B cell (primary cell): ENCODE data around the gene FDXACB1. TPM values are rescaled to one million over a fixed set of nuclear protein-coding genes. Genes with fewer than 3 reads are reported as not detected.
A peak's percentile ranks its signal among the peaks of the same experiment; 100 is the strongest.

Experiments used
- ATAC-seq: fragments of 200-7000 bp; cut with Tn5 transposase; one replicate; pipeline ENCODE4 v1.10.0; 2021; ENCODE audit warnings: low read depth, mild to moderate bottlenecking, moderate number of reproducible peaks, moderate library complexity
- CTCF ChIA-PET: fragments of 350-600 bp; sonication (Branson Sonifier 250); formaldehyde crosslinking; loops from one replicate; lab custom pipeline; 2021; ENCODE audit warnings: antibody characterized with exemption, inconsistent platforms; lab: Charles Lee
- POLR2A ChIA-PET: fragments of 350-600 bp; sonication (Branson Sonifier 250); formaldehyde crosslinking; loops from one replicate; lab custom pipeline; 2021; ENCODE audit warnings: antibody characterized with exemption; lab: Charles Lee
- DNase-seq: peaks from one replicate; pipeline ENCODE4 v3.0.0; 2013
- H2AFZ ChIP-seq: 2 replicates; pipeline ENCODE4 v1.6.1; 2012; ENCODE audit warnings: mild to moderate bottlenecking, low read depth, low read length; ENCODE audit not compliant: insufficient read depth, poor library complexity, severe bottlenecking
- H3K27ac ChIP-seq, 2 donors: 1 replicate in 1 of 2; 2 replicates in 1 of 2; pipeline ENCODE4 v1.5.1; 2012 to 2013; ENCODE audit warnings: low read length in 2 of 2, mild to moderate bottlenecking in 2 of 2, moderate library complexity in 1 of 2
- H3K27me3 ChIP-seq, 4 experiments: fragments of 200-600 bp in 1 of 4; sonication (generic) in 1 of 4; replicated peaks in 1 of 4; 1 replicate in 2 of 4; 2 replicates in 2 of 4; pipeline versions ENCODE4 v1.6.1 to v1.7.0; 2013 to 2016; ENCODE audit warnings: low read length in 3 of 4, mild to moderate bottlenecking in 2 of 4, mixed read lengths in 1 of 4, moderate library complexity in 1 of 4; ENCODE audit not compliant: insufficient read depth in 4 of 4, control insufficient read depth in 3 of 4; ENCODE audit errors: control extremely low read depth in 1 of 4
- H3K36me3 ChIP-seq, 2 experiments: replicated peaks in 1 of 2; 1 replicate in 1 of 2; 2 replicates in 1 of 2; pipeline versions ENCODE4 v1.6.1 to v1.7.1; 2013; ENCODE audit warnings: low read length in 1 of 2; ENCODE audit not compliant: insufficient read depth in 2 of 2, control insufficient read depth in 1 of 2; ENCODE audit errors: control extremely low read depth in 1 of 2, extremely low read depth in 1 of 2
- H3K4me1 ChIP-seq, 2 donors: fragments of 200-600 bp in 1 of 2; sonication (generic) in 1 of 2; 1 replicate in 1 of 2; 2 replicates in 1 of 2; pipeline versions ENCODE4 v1.5.1 to v1.6.1; 2013 to 2017; ENCODE audit warnings: low read length in 2 of 2; ENCODE audit not compliant: control insufficient read depth in 2 of 2, insufficient read depth in 2 of 2
- H3K4me2 ChIP-seq: replicated peaks from 2 replicates; pipeline ENCODE3; 2012; ENCODE audit warnings: mild to moderate bottlenecking, low read depth, low read length; ENCODE audit not compliant: poor library complexity, severe bottlenecking
- H3K4me3 ChIP-seq, 5 experiments: fragments of 200-600 bp in 1 of 5; sonication (generic) in 1 of 5; 1 replicate in 3 of 5; 2 replicates in 2 of 5; pipeline versions ENCODE4 v1.5.1 to v1.7.0; 2011 to 2016; ENCODE audit warnings: low read length in 4 of 5, mild to moderate bottlenecking in 4 of 5, low read depth in 2 of 5, control low read depth in 1 of 5, moderate library complexity in 1 of 5; ENCODE audit not compliant: insufficient read depth in 1 of 5; ENCODE audit errors: control extremely low read depth in 1 of 5, extremely low read depth in 1 of 5
- H3K79me2 ChIP-seq: fragments of 200-600 bp; sonication (generic); one replicate; pipeline ENCODE4 v1.6.0; 2016; ENCODE audit warnings: low read length; ENCODE audit not compliant: control insufficient read depth, insufficient read depth
- H3K9ac ChIP-seq: fragments of 200-600 bp; sonication (generic); 2 replicates; pipeline ENCODE4 v1.6.1; 2017; ENCODE audit warnings: mild to moderate bottlenecking, low read length, moderate library complexity
- H3K9me3 ChIP-seq, 3 donors: one replicate each; pipeline versions ENCODE4 v1.6.1 to v1.7.1; 2013; ENCODE audit warnings: low read length in 2 of 3; ENCODE audit not compliant: control insufficient read depth in 2 of 3, insufficient read depth in 1 of 3; ENCODE audit errors: control extremely low read depth in 1 of 3
- H4K20me1 ChIP-seq: 2 replicates; pipeline ENCODE4 v1.6.0; 2012; ENCODE audit warnings: mild to moderate bottlenecking, low read length; ENCODE audit not compliant: insufficient read depth, control insufficient read depth, poor library complexity, severe bottlenecking
- H3K27ac Mint-ChIP-seq: one replicate; pipeline ENCODE4 v1.8.0; 2021; ENCODE audit warnings: mixed read lengths
- H3K27me3 Mint-ChIP-seq: one replicate; pipeline ENCODE4 v1.8.0; 2021; ENCODE audit warnings: mixed read lengths
- H3K4me1 Mint-ChIP-seq: one replicate; pipeline ENCODE4 v1.8.0; 2021; ENCODE audit warnings: mixed read lengths
- H3K4me3 Mint-ChIP-seq: one replicate; pipeline ENCODE4 v1.8.0; 2021; ENCODE audit warnings: mixed read lengths
- H3K9me3 Mint-ChIP-seq: one replicate; pipeline ENCODE4 v1.8.0; 2022; ENCODE audit warnings: mixed read lengths; ENCODE audit not compliant: insufficient read depth
- EZH2 ChIP-seq: IDR thresholded peaks from 2 replicates; pipeline ENCODE4 v1.6.1; 2012; ENCODE audit warnings: borderline replicate concordance, low read depth, mild to moderate bottlenecking, moderate library complexity, low read length; ENCODE audit not compliant: insufficient read depth, poor library complexity, severe bottlenecking
- WGBS: methylation state at CpG from one replicate; pipeline ENCODE4 v1.1.5; 2013; ENCODE audit warnings: missing lambda C conversion rate; ENCODE audit not compliant: insufficient coverage; 5-methylcytosine and 5-hydroxymethylcytosine counted together
- intact Hi-C: fragments of 100-400 bp; cut with micrococcal nuclease; formaldehyde crosslinking; loops from one replicate; pipeline ENCODE4 v1.10.0; 2022
- polyA plus RNA-seq: library from polyadenylated mRNA; depleted of rRNA; stranded (reverse); fragments of >200 nt; gene quantifications from 2 replicates; pipeline ENCODE4 v1.2.3, GENCODE V29; 2012
- total RNA-seq, 2 donors: library from RNA; stranded (reverse); fragments of 120-200 nt in 1 of 2; gene quantifications; 1 replicate in 1 of 2; 2 replicates in 1 of 2; pipeline versions ENCODE4 v1.2.3 to v1.2.4, GENCODE V29; 2013 to 2022
- TF ChIP-seq, protein P1 (sequence below): fragments of 200-600 bp; IDR thresholded peaks from one replicate; pipeline ENCODE4 v1.8.0; 2022; ENCODE audit warnings: antibody characterized with exemption, mild to moderate bottlenecking

The FDXACB1 gene
- total and polyA plus RNA-seq, 2 donors (not counting 1 experiment from before 2014, with no cell fraction given): 3.1 to 4.0 TPM

GRCh38 chr11:111878385-111878848 lies 548 bp downstream of the FDXACB1 start:
- 1% methylated on average over 12 of the region's 13 CpGs for WGBS
- no peaks in the 10 kb centered on the region for H3K27me3 ChIP-seq
- ATAC-seq (no peak), DNase-seq (no peak)
- H3K79me2 ChIP-seq: no peaks in the 10 kb centered on the region
- ChIA-PET CTCF (interaction anchor here (0.6 to 1.6 kb wide), 5 partner anchors 8 to 274 kb away, joined by 3 to 6 read pairs (median 6); no protein-coding TSS in a partner anchor), POLR2A (interaction anchor here (0.6 kb wide), 1 partner anchor 9 kb away, joined by 4 read pairs; no protein-coding TSS in a partner anchor)
- Mint-ChIP-seq H3K4me1 (peaks cover 16% of the 10 kb centered on the region), H3K27ac (peak overlapping the region; percentile 98), H3K27me3 (no peaks in the 10 kb centered on the region), H3K9me3 (peaks cover 4% of the 10 kb centered on the region), H3K4me3 (peak overlapping the region; percentile 94)
- peaks cover 2 to 4% of the 10 kb centered on the region in 2 experiments for H3K36me3 ChIP-seq
- no peaks in the 10 kb centered on the region for H3K9me3 ChIP-seq
- TF ChIP-seq, protein P1, sequence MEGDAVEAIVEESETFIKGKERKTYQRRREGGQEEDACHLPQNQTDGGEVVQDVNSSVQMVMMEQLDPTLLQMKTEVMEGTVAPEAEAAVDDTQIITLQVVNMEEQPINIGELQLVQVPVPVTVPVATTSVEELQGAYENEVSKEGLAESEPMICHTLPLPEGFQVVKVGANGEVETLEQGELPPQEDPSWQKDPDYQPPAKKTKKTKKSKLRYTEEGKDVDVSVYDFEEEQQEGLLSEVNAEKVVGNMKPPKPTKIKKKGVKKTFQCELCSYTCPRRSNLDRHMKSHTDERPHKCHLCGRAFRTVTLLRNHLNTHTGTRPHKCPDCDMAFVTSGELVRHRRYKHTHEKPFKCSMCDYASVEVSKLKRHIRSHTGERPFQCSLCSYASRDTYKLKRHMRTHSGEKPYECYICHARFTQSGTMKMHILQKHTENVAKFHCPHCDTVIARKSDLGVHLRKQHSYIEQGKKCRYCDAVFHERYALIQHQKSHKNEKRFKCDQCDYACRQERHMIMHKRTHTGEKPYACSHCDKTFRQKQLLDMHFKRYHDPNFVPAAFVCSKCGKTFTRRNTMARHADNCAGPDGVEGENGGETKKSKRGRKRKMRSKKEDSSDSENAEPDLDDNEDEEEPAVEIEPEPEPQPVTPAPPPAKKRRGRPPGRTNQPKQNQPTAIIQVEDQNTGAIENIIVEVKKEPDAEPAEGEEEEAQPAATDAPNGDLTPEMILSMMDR: no peak
- TF ChIP-seq EZH2: no peak
- H3K9ac ChIP-seq: peak overlapping the region; percentile 80
- H3K4me2 ChIP-seq: peak overlapping the region; percentile 81
- intact Hi-C loops: loop anchor here (1.0 to 5.0 kb wide), 6 partner anchors 104 to 1434 kb away; partner anchors contain the start of genes DLAT, NKAPD1, PIH1D2 and SIK2
- H4K20me1 ChIP-seq: no peaks in the 10 kb centered on the region
- H3K4me3 ChIP-seq: peak overlapping the region; percentile 58 to 93 (median 75)
- H3K4me1 ChIP-seq: peaks cover 12 to 14% of the 10 kb centered on the region in 2 donors
- H2AFZ ChIP-seq: peak overlapping the region; percentile 82
- H3K27ac ChIP-seq: peak overlapping the region; percentile 88 to 97

DNA sequence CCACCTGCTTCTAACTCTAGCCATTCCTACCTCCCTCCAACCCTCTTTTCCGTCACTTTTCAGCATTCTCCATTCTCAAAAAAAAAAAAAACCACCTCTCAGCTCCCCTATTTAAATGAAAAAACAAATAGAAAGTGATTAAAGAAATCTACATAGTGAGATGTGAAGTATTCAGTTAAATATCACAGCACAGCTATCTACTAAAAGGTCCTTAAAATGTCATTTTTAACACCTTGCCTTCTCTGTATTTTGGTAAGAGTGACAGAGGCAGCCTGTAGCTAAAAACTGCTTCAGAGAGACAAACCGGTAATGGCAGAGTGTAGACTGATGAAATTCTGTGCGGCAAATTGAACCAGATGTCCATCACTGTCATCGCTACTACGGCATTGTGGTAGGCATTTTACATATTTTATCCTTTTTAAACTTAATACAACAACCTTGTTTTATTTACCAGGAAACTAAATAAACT lies 7.2 kb downstream of the FDXACB1 start:
- no peaks in the 10 kb centered on the region for H3K9me3 ChIP-seq
- peaks cover 2 to 18% of the 10 kb centered on the region in 2 experiments for H3K36me3 ChIP-seq
- ChIA-PET POLR2A (interaction anchor here (0.7 to 1.5 kb wide), 5 partner anchors 8 to 269 kb away, joined by 3 to 5 read pairs (median 3); partner anchors contain the start of genes SDHD, SIK2 and TIMM8B), CTCF (interaction anchor here (0.6 to 2.1 kb wide), 11 partner anchors 8 to 285 kb away, joined by 3 to 10 read pairs (median 4); no protein-coding TSS in a partner anchor)
- H3K27ac ChIP-seq: peak overlapping the region; percentile 72 to 91
- H3K9ac ChIP-seq: peak overlapping the region; percentile 87
- Mint-ChIP-seq H3K4me1 (peaks cover 16% of the 10 kb centered on the region), H3K9me3 (no peaks in the 10 kb centered on the region), H3K4me3 (peak overlapping the region; percentile 94), H3K27ac (peak overlapping the region; percentile 94), H3K27me3 (no peaks in the 10 kb centered on the region)
- peak overlapping the region; percentile 62 to 81 (median 80) for H3K4me3 ChIP-seq
- peak overlapping the region; percentile 81 for H3K4me2 ChIP-seq
- no peaks in the 10 kb centered on the region for H4K20me1 ChIP-seq
- H3K27me3 ChIP-seq: no peaks in the 10 kb centered on the region
- intact Hi-C loops: loop anchor here (1.0 to 2.0 kb wide), 5 partner anchors 8 to 269 kb away; partner anchors contain the start of genes CFAP68, FDXACB1, SDHD and SIK2
- TF ChIP-seq EZH2: no peak
- TF ChIP-seq, protein P1: no peak
- H2AFZ ChIP-seq: peak overlapping the region; percentile 86
- H3K79me2 ChIP-seq: peaks cover 8% of the 10 kb centered on the region
- peaks cover 13 to 14% of the 10 kb centered on the region in 2 donors for H3K4me1 ChIP-seq
- no CpG with 5 or more reads among the region's 5 CpGs for WGBS
- no peak for ATAC-seq
- DNase-seq: no peak
